Adrenal gland (tissue), 12 donors: ENCODE results near the gene AP2A2. TPM values are rescaled to one million over a fixed set of nuclear protein-coding genes. Genes with fewer than 3 reads are reported as not detected.

Experiments used
- DNase-seq, 7 donors: peaks; one replicate each; pipeline ENCODE4 v3.0.0-alpha.2; 2019 to 2020
- H3K27ac ChIP-seq, 5 donors: fragments of 200-600 bp; sonication (generic) in 4 of 5; 1 replicate in 3 of 5; 2 replicates in 2 of 5; pipeline versions ENCODE4 v1.5.1 to v1.8.0; 2016 to 2020; ENCODE audit warnings: mild to moderate bottlenecking in 1 of 5
- H3K27me3 ChIP-seq: fragments of 200-600 bp; 2 replicates; pipeline ENCODE4 v1.8.0; 2021
- H3K36me3 ChIP-seq, 2 donors: fragments of 200-600 bp; replicated peaks in 1 of 2; 1 replicate in 1 of 2; 2 replicates in 1 of 2; pipeline versions ENCODE4 v1.5.1 to v1.8.0; 2018 to 2022
- H3K4me1 ChIP-seq, 2 donors: fragments of 200-600 bp; replicated peaks in 1 of 2; 1 replicate in 1 of 2; 2 replicates in 1 of 2; pipeline versions ENCODE4 v1.5.1 to v1.8.0; 2018 to 2021
- H3K4me3 ChIP-seq, 4 donors: fragments of 200-600 bp; sonication (generic) in 3 of 4; one replicate each; pipeline ENCODE4 v1.5.1; 2016 to 2018
- H3K9me3 ChIP-seq, 3 donors: fragments of 200-600 bp; sonication (generic) in 1 of 3; replicated peaks in 1 of 3; 1 replicate in 2 of 3; 2 replicates in 1 of 3; pipeline versions ENCODE4 v1.5.1 to v1.8.0; 2016 to 2021
- CTCF ChIP-seq, 6 experiments: fragments of 450-650 bp in 4 of 6; fragments of 200-600 bp in 2 of 6; sonication (generic) in 1 of 6; IDR thresholded peaks; 1 replicate in 5 of 6; 2 replicates in 1 of 6; pipeline versions ENCODE4 v1.5.1 to v1.8.0; 2016 to 2021; ENCODE audit warnings: antibody characterized with exemption in 6 of 6, mild to moderate bottlenecking in 2 of 6, moderate library complexity in 1 of 6
- POLR2A ChIP-seq, 2 donors: fragments of 450-650 bp; IDR thresholded peaks; one replicate each; pipeline ENCODE4 v1.6.1; 2017; ENCODE audit warnings: antibody characterized with exemption in 2 of 2, mild to moderate bottlenecking in 2 of 2, moderate library complexity in 1 of 2
- WGBS, 4 donors: extraction: QIAGEN DNeasy Blood & Tissue Kit in 2 of 4; methylation state at CpG; one replicate each; pipeline versions ENCODE4 v1.1.5 to v1.1.7; 2013 to 2017; 5-methylcytosine and 5-hydroxymethylcytosine counted together
- intact Hi-C, 2 donors: fragments of 100-400 bp; cut with DNase I; formaldehyde crosslinking; loops; one replicate each; pipeline versions ENCODE4 v1.14.1 to v1.15.0; 2022 to 2023
- polyA plus RNA-seq, 3 donors: library from polyadenylated mRNA; stranded (reverse); fragments of 200-250 nt in 2 of 3; fragments of 350-450 nt in 1 of 3; fragmentation: Illumina TruSeq in 1 of 3; extraction: RNeasy Lipid Tissue Mini Kit (QIAGEN cat#74804) in 1 of 3; gene quantifications; one replicate each; pipeline ENCODE4 v1.2.3, GENCODE V29; 2013 to 2014
- total RNA-seq, 9 donors: library from RNA; depleted of rRNA in 4 of 9; stranded (reverse); fragments of >200 nt in 4 of 9; fragments of 120-200 nt in 1 of 9; fragmentation: NEBNext Ultra II Directional in 1 of 9; extraction: Animal tissue kit (Norgen Biotek cat#: 25700) in 1 of 9; gene quantifications; one replicate each; pipeline versions ENCODE4 v1.1.0 to v1.2.4, GENCODE V29; 2013 to 2023
- donor health status: healthy with polysubstance abuse.
- donor health status: Bipolar disorder and iron deficiency.
- donor health status: DM: yes; HTN: yes; CAD: no.
- donor health status: DM: no; HTN: no; CAD: no.
- donor health status: DM: no; HTN: no; CAD: no.
- donor health status: DM: yes; HTN: yes; CAD: no.

The AP2A2 gene
- total and polyA plus RNA-seq, 12 donors, result 15.3 to 115 (median 73.1) TPM

GRCh38 chr11:980438-981357, 55.0 kb downstream of the AP2A2 start:
- Histone ChIP-seq H3K27ac (no peak overlapping the region), H3K9me3 (no peaks in the 10 kb centered on the region), H3K36me3 (peaks cover 0 to 52% of the 10 kb centered on the region in 2 donors), H3K4me1 (peaks cover 0 to 3% of the 10 kb centered on the region in 2 donors), H3K4me3 (no peak overlapping the region), H3K27me3 (no peaks in the 10 kb centered on the region)
- WGBS, 4 donors, result 81 to 92% (median 87%) methylated on average over 16 to 26 of the region's 26 CpGs
- intact Hi-C loops, result no loop called here
- DNase-seq, result no peak
- TF ChIP-seq CTCF (IDR thresholded peaks at IDR 0.05) (no peak), POLR2A (IDR thresholded peaks at IDR 0.05) (no peak)

GRCh38 chr11:981764-982163, 56.1 kb downstream of the AP2A2 start:
- no peak for DNase-seq
- Histone ChIP-seq H3K36me3 (peaks cover 0 to 63% of the 10 kb centered on the region in 2 donors), H3K4me1 (peaks cover 0 to 3% of the 10 kb centered on the region in 2 donors), H3K4me3 (no peak overlapping the region), H3K27ac (no peak overlapping the region), H3K27me3 (no peaks in the 10 kb centered on the region), H3K9me3 (no peaks in the 10 kb centered on the region)
- TF ChIP-seq POLR2A (IDR thresholded peaks at IDR 0.05) (no peak), CTCF (IDR thresholded peaks at IDR 0.05) (no peak)
- intact Hi-C loops, result no loop called here
- 94 to 99% (median 95%) methylated on average over 11 to 14 of the region's 14 CpGs for WGBS, 4 donors

GRCh38 chr11:984546-984945, 58.9 kb downstream of the AP2A2 start:
- intact Hi-C loops, result no loop called here
- H3K4me3 ChIP-seq, result no peak overlapping the region
- WGBS, 4 donors, result 93 to 96% (median 96%) methylated on average over 15 of the region's 15 CpGs

More at GRCh38 chr11:984546-984945, 58.9 kb downstream of the AP2A2 start:
- Histone ChIP-seq H3K27me3 (no peaks in the 10 kb centered on the region), H3K4me1 (no peaks in the 10 kb centered on the region), H3K36me3 (peaks cover 0 to 71% of the 10 kb centered on the region in 2 donors), H3K9me3 (no peaks in the 10 kb centered on the region), H3K27ac (no peak overlapping the region)
- TF ChIP-seq CTCF (IDR thresholded peaks at IDR 0.05), result no peak
- no peak for TF ChIP-seq POLR2A (IDR thresholded peaks at IDR 0.05)
- no peak for DNase-seq
